Erythroblast (primary cell): ENCODE measurements around the gene TMPRSS11F.

Experiments used
- GATA1 ChIP-seq: IDR thresholded peaks from 2 replicates; pipeline ENCODE4 v1.6.1; 2011; ENCODE audit warnings: low read depth, mild to moderate bottlenecking, control low read depth, low read length, moderate library complexity
- POLR2A ChIP-seq: IDR thresholded peaks from 2 replicates; pipeline ENCODE4 v1.6.1; 2011; ENCODE audit warnings: mild to moderate bottlenecking, low read length

DNA sequence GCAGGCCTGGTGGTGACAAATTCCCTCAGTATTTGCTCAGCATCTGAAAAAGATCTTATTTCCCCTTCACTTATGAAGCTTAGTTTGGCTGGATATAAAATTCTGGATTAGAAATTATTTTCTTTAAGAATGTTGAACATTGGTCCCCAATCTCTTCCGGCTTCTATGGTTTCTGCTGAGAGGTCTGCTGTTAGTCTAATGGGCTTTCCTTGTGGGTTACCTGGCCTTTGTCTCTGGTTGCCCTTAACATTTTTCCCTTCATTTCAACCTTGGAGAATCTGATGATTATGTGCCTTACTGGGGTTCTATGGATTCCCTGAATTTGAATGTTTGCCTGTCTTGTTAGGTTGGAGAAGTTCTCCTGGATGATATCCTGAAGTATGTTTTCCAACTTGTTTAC lies 17.4 kb upstream of the TMPRSS11F start:
- TF ChIP-seq POLR2A = no peak
- TF ChIP-seq GATA1 = no peak
